Activated T-helper 17 cell treated with anti-CD3 and anti-CD28 coated beads, Interleukin-2, amount 50 U/mL, for 72 hours (primary cell): ENCODE data around the gene TRIM77. TPM values are rescaled to one million over a fixed set of nuclear protein-coding genes. Genes with fewer than 3 reads are reported as not detected.
"Not testable (repeated sequence)": the region's sequence is repeated elsewhere in the genome, so short reads cannot be mapped to it uniquely, and the experiment has no call there.

Experiments used
- ATAC-seq: fragments of 150-1000 bp; cut with Tn5 transposase; replicated peaks from 2 replicates; pipeline ENCODE4 v1.10.0; 2021; ENCODE audit warnings: mild to moderate bottlenecking, moderate library complexity
- H3K27ac Mint-ChIP-seq: one replicate; pipeline ENCODE4 v1.8.0; 2022; ENCODE audit warnings: mixed read lengths
- H3K27me3 Mint-ChIP-seq: one replicate; pipeline ENCODE4 v1.8.0; 2022; ENCODE audit warnings: mixed read lengths
- H3K36me3 Mint-ChIP-seq: one replicate; pipeline ENCODE4 v1.8.0; 2022; ENCODE audit warnings: low read depth, mild to moderate bottlenecking, mixed read lengths
- H3K4me1 Mint-ChIP-seq: one replicate; pipeline ENCODE4 v1.8.0; 2022; ENCODE audit warnings: mixed read lengths
- H3K4me3 Mint-ChIP-seq: one replicate; pipeline ENCODE4 v1.8.0; 2022; ENCODE audit warnings: mild to moderate bottlenecking, mixed read lengths
- H3K9me3 Mint-ChIP-seq: one replicate; pipeline ENCODE4 v1.8.0; 2022; ENCODE audit warnings: mixed read lengths
- total RNA-seq, 2 donors: library from RNA; stranded (reverse); gene quantifications; one replicate each; pipeline ENCODE4 v1.2.3, GENCODE V29; 2022

The TRIM77 gene, protein sequence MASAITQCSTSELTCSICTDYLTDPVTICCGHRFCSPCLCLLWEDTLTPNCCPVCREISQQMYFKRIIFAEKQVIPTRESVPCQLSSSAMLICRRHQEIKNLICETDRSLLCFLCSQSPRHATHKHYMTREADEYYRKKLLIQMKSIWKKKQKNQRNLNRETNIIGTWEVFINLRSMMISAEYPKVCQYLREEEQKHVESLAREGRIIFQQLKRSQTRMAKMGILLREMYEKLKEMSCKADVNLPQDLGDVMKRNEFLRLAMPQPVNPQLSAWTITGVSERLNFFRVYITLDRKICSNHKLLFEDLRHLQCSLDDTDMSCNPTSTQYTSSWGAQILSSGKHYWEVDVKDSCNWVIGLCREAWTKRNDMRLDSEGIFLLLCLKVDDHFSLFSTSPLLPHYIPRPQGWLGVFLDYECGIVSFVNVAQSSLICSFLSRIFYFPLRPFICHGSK
- not detected for total RNA-seq

DNA sequence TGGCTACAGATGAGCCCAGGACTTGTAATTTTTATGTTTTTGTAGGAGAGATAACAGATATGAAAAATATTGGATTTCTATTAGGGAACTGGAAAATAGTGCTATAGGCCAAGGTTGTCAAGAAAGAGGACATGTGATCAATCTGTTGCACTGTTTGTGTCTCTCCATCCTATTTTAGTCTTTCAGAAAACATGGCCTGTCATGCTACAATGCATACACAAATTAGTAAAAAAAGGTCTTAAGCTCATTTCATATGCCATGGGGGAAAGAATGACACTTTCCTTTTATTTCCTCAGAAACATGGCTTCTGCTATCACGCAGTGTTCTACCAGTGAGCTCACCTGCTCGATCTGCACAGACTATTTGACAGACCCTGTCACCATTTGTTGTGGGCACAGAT, at the start of gene TRIM77:
Gene TRIM77, plus strand, starts transcription at position 301 of the 400 bp plus-strand sequence. Its CDS starts 0 bp downstream, at position 301.
- H3K27me3 Mint-ChIP-seq, H3K4me1 Mint-ChIP-seq, ATAC-seq, H3K36me3 Mint-ChIP-seq, H3K27ac Mint-ChIP-seq, H3K4me3 Mint-ChIP-seq: not testable (repeated sequence)
- peaks cover 11% of the 10 kb centered on the region for H3K9me3 Mint-ChIP-seq

- no peak for ATAC-seq
- H3K36me3 Mint-ChIP-seq = no peaks in the 10 kb centered on the region
- no peaks in the 10 kb centered on the region for H3K9me3 Mint-ChIP-seq
- H3K27me3 Mint-ChIP-seq = no peaks in the 10 kb centered on the region
- H3K4me1 Mint-ChIP-seq = no peaks in the 10 kb centered on the region
- H3K27ac Mint-ChIP-seq = no peak overlapping the region
- no peak overlapping the region for H3K4me3 Mint-ChIP-seq
Measured at GRCh38 chr11:89667001-89667400, 43.1 kb upstream of the TRIM77 start.

- not testable (repeated sequence) for H3K4me3 Mint-ChIP-seq, H3K27ac Mint-ChIP-seq, H3K36me3 Mint-ChIP-seq, ATAC-seq, H3K4me1 Mint-ChIP-seq, H3K27me3 Mint-ChIP-seq, H3K9me3 Mint-ChIP-seq
Measured at GRCh38 chr11:89668158-89668557, 41.9 kb upstream of the TRIM77 start.

DNA sequence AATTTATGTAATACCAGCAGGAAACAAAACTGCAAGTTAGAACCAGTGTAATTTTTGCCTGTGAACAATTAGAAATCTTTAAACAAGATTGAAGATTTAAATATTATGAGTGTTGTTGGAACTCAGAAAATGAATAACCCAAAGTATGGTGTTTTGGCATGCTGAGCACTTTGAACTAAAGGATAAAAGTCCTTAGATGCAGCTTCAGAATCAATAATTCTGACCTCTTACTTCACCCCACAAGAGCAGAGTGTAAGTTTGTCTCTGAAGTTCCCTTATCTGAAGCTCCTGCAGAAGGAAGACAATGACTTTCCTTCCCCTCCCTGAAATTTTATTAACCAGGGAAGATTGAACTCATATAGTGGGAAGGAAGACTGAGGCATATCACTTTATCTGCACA, 40.5 kb upstream of the TRIM77 start:
- H3K36me3 Mint-ChIP-seq, ATAC-seq, H3K4me1 Mint-ChIP-seq, H3K4me3 Mint-ChIP-seq, H3K27me3 Mint-ChIP-seq, H3K9me3 Mint-ChIP-seq, H3K27ac Mint-ChIP-seq: not testable (repeated sequence)

DNA sequence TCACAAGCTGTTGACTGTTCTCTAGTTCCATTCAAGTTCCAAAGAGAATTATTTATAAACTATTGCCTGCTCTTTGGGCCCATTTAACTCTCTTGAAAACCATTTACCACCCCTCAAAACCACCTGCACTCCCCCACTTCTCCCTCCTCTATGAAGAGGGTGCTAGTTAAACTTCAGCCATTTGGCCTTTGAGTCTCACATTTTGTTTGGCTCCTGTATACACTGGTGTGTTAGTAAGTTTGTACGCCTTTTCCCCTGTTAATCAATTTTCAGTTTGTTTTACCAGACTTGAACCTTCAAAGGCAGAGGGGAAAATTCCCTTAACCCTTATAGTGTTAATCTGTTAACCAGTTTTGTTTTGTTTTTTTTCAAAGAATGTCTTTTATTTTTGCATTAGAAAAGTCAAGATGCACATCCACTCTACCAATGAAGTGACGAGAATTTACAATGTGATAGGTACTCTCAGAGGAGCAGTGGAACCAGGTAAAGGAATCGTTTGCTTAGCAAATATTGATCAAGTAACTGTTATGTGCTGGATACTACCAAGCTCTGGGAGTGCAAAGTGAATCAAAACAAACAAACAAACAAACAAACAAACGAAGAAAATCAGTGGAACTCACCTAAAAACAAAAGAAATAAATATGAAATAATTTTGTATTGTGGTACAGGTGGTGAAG, 40.0 kb upstream of the TRIM77 start:
- H3K9me3 Mint-ChIP-seq, H3K4me3 Mint-ChIP-seq, H3K27ac Mint-ChIP-seq, H3K36me3 Mint-ChIP-seq, ATAC-seq, H3K4me1 Mint-ChIP-seq, H3K27me3 Mint-ChIP-seq: not testable (repeated sequence)

GRCh38 chr11:89672547-89672946, 37.6 kb upstream of the TRIM77 start:
- ATAC-seq, H3K27ac Mint-ChIP-seq, H3K9me3 Mint-ChIP-seq, H3K4me1 Mint-ChIP-seq, H3K4me3 Mint-ChIP-seq, H3K36me3 Mint-ChIP-seq, H3K27me3 Mint-ChIP-seq: not testable (repeated sequence)

DNA sequence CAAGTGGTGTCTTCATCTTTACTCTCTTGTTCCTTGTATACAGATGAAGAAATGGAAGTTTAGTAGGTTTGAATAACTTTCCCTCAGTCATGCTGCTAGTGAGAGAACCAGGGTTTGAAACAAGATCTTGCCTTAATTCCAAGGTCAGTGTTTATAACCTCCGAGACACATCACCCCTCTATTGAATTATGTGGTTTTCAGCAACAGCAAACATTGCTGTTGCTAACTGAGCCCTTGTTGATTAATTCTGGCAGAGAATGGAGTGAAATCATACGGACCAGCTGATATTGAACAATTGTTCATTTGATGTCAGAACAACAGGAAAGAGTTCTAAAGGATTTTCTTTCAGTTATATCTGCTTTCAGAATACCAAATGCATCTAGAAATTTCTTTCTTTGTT, 36.7 kb upstream of the TRIM77 start:
- H3K4me3 Mint-ChIP-seq, H3K27ac Mint-ChIP-seq, H3K36me3 Mint-ChIP-seq, H3K27me3 Mint-ChIP-seq, ATAC-seq, H3K9me3 Mint-ChIP-seq, H3K4me1 Mint-ChIP-seq: not testable (repeated sequence)

DNA sequence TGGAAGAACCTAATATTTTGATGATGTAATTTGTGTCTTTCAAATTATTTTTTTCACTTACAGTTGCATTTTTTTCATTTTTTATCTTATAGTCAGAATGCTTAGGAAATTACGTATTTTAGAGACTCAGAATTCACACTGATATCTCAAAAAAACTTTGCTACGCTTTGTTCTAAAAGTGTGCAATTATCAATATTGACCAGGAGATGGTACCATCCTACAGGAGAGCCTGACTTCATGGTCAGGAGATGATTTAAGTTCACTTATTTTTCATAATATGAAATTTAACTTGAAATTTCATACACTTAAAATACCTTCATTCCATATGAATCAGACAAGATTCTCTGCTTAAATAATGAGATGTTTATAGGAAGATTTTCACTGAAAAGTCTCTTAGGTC, 34.7 kb upstream of the TRIM77 start:
- H3K36me3 Mint-ChIP-seq, ATAC-seq, H3K27me3 Mint-ChIP-seq, H3K4me1 Mint-ChIP-seq, H3K4me3 Mint-ChIP-seq, H3K9me3 Mint-ChIP-seq, H3K27ac Mint-ChIP-seq: not testable (repeated sequence)

GRCh38 chr11:89675948-89676347, 34.2 kb upstream of the TRIM77 start:
- H3K4me3 Mint-ChIP-seq, H3K36me3 Mint-ChIP-seq, H3K27ac Mint-ChIP-seq, H3K9me3 Mint-ChIP-seq, H3K27me3 Mint-ChIP-seq, H3K4me1 Mint-ChIP-seq, ATAC-seq: not testable (repeated sequence)

DNA sequence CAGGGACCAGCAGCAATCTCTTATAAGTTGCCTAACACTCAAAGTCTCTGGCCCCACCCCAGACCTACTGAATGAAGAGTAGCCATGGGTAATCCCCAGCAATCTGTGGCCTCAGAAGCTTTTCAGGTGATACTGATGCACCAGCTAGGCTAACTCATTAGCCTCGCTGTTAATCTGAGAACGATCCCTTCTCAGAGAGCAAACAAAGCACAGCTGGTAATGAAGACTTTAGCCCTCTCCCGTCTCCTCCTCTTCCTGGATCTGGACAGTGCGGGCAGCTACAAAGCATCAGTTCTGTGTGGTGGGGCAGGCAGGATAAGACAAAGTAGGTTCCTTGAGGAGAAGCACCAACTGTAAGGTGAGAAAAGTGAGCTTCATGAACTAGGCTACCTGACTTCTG, 3.0 kb upstream of the TRIM77 start:
- peaks cover 17% of the 10 kb centered on the region for H3K9me3 Mint-ChIP-seq
- not testable (repeated sequence) for H3K27me3 Mint-ChIP-seq, ATAC-seq, H3K27ac Mint-ChIP-seq, H3K4me3 Mint-ChIP-seq, H3K36me3 Mint-ChIP-seq, H3K4me1 Mint-ChIP-seq

- not testable (repeated sequence) for H3K27ac Mint-ChIP-seq, H3K27me3 Mint-ChIP-seq, H3K4me1 Mint-ChIP-seq, H3K36me3 Mint-ChIP-seq, H3K9me3 Mint-ChIP-seq, H3K4me3 Mint-ChIP-seq, ATAC-seq
Measured at GRCh38 chr11:89724866-89725498, 14.9 kb downstream of the TRIM77 start.

DNA sequence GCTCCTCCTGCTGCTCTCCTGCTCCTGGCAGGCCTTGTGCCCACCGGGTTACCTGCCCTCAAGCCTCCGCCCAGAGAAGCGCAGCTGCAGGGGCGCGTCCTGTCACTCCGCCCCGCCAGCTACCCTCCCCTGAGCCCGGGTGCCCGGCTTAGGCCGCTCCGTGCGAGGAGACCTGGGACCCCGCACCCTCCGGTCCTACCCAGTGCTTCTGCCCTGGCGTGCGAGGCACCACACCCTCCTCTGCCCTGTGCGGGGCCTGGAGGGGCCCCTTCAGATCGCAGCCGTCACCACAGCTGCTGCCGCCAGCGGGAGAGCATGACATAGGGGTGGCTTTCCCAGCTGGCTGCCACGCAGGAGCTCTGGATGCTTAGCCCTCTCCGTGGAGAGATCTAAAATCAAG, 20.1 kb downstream of the TRIM77 start:
- not testable (repeated sequence) for H3K4me1 Mint-ChIP-seq, H3K4me3 Mint-ChIP-seq, H3K9me3 Mint-ChIP-seq, ATAC-seq, H3K27me3 Mint-ChIP-seq, H3K27ac Mint-ChIP-seq, H3K36me3 Mint-ChIP-seq

DNA sequence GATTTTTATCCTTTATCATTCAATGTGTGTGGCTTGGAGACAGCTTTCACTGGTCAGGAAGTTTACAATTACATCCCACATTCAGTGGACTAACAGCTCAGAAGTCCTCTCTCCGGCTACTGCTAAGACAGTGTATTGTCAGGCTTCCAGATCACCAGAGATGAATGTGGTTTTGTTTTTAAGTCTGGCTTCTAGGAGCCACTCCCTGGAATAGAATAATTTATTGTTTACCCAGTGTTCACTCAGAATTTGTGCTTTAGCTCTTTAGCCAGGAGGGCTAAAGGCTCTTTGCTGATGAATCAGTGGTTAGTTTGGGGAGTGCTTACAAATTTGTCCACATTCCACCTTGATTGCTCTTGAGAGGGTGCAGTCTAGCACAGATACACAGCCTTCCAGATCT, 26.5 kb downstream of the TRIM77 start:
- no peak for ATAC-seq
- Mint-ChIP-seq H3K27me3 (no peaks in the 10 kb centered on the region), H3K36me3 (no peaks in the 10 kb centered on the region), H3K4me1 (no peaks in the 10 kb centered on the region), H3K9me3 (no peaks in the 10 kb centered on the region), H3K27ac (no peak overlapping the region), H3K4me3 (no peak overlapping the region)

DNA sequence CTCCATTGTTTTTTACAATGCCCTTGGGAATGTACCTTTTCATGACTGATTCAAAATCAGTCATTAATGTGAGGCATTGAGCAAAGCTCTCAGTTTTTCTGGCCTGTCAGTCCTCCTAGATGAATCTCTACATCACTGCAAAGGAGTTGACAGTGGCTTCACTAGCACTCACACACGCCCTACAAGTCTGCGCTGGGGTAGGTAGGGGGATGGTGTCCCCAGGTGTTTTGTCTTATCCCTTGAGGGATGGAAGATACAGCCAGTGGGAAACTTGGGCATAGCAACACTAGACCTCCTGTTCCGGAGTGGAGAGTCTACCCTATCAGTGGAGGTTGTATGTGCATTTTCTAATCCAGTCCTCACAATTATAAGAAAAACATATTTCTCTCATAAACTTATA, 27.0 kb downstream of the TRIM77 start:
- H3K4me1 Mint-ChIP-seq = no peaks in the 10 kb centered on the region
- no peaks in the 10 kb centered on the region for H3K36me3 Mint-ChIP-seq
- no peak for ATAC-seq

GRCh38 chr11:89741406-89741805, 31.3 kb downstream of the TRIM77 start:
- H3K27ac Mint-ChIP-seq, ATAC-seq, H3K27me3 Mint-ChIP-seq, H3K9me3 Mint-ChIP-seq, H3K36me3 Mint-ChIP-seq, H3K4me1 Mint-ChIP-seq, H3K4me3 Mint-ChIP-seq: not testable (repeated sequence)

More for the DNA sequence above, 27.0 kb downstream of the TRIM77 start:
- Mint-ChIP-seq H3K9me3 (no peaks in the 10 kb centered on the region), H3K27me3 (no peaks in the 10 kb centered on the region), H3K4me3 (no peak overlapping the region), H3K27ac (no peak overlapping the region)
